A673 (cell line): ENCODE measurements around the gene RAB3IL1. TPM values are rescaled to one million over a fixed set of nuclear protein-coding genes. Genes with fewer than 3 reads are reported as not detected.

Experiments
- BruUV-seq: library from RNA; stranded (reverse); fragments of 400-500 nt; replicated peaks from 2 replicates; lab custom pipeline; 2021; lab: Mats Ljungman, UMichigan
- CTCF ChIA-PET: fragments of 300-600 bp; sonication (Branson Sonifier 250); formaldehyde crosslinking; loops from one replicate; lab custom pipeline; 2022; ENCODE audit warnings: antibody characterized with exemption; lab: Charles Lee
- POLR2A ChIA-PET: fragments of 300-600 bp; sonication (Branson Sonifier 250); formaldehyde crosslinking; loops from one replicate; lab custom pipeline; 2022; ENCODE audit warnings: antibody characterized with exemption; ENCODE audit not compliant: low non-redundant PET; lab: Charles Lee
- DNase-seq: peaks from one replicate; pipeline ENCODE4 v3.0.0-alpha.2; 2015; ENCODE audit warnings: low spot score
- H3K27ac ChIP-seq: fragments of 200-600 bp; sonication (generic); 2 replicates; pipeline ENCODE4 v1.5.1; 2016; ENCODE audit warnings: mixed run types, low read depth, mild to moderate bottlenecking, mixed read lengths, antibody characterized with exemption, low read length; ENCODE audit not compliant: poor library complexity, severe bottlenecking
- H3K27me3 ChIP-seq: fragments of 200-600 bp; sonication (generic); replicated peaks from 2 replicates; pipeline ENCODE4 v1.6.1; 2017; ENCODE audit warnings: mixed run types, low read depth, mild to moderate bottlenecking, mixed read lengths, antibody characterized with exemption, low read length; ENCODE audit not compliant: insufficient read depth, poor library complexity
- H3K36me3 ChIP-seq: fragments of 200-600 bp; sonication (generic); 2 replicates; pipeline ENCODE4 v1.6.1; 2016; ENCODE audit warnings: mixed run types, mild to moderate bottlenecking, mixed read lengths, antibody characterized with exemption, low read length; ENCODE audit not compliant: insufficient read depth, poor library complexity, severe bottlenecking
- H3K4me1 ChIP-seq: fragments of 200-600 bp; sonication (generic); 2 replicates; pipeline ENCODE4 v1.6.1; 2017; ENCODE audit warnings: mixed run types, mild to moderate bottlenecking, mixed read lengths, antibody characterized with exemption, low read length; ENCODE audit not compliant: insufficient read depth, poor library complexity, severe bottlenecking
- H3K4me3 ChIP-seq: fragments of 200-600 bp; sonication (generic); 2 replicates; pipeline ENCODE4 v1.5.1; 2016; ENCODE audit warnings: low read depth, mixed run types, mild to moderate bottlenecking, mixed read lengths, low read length; ENCODE audit not compliant: poor library complexity, severe bottlenecking
- H3K9me3 ChIP-seq: fragments of 200-600 bp; sonication (generic); 2 replicates; pipeline ENCODE4 v1.6.1; 2016; ENCODE audit warnings: mixed run types, low read depth, mild to moderate bottlenecking, mixed read lengths, antibody characterized with exemption, low read length; ENCODE audit not compliant: poor library complexity, severe bottlenecking
- CTCF ChIP-seq: fragments of 300-800, 200-600 bp; sonication (generic); conservative IDR thresholded peaks from 2 replicates; pipeline ENCODE4 v1.5.1; 2017; ENCODE audit warnings: low read depth, mild to moderate bottlenecking, antibody characterized with exemption, low read length, moderate library complexity, mixed read lengths
- EZH2 ChIP-seq: fragments of 200-600 bp; sonication (generic); IDR thresholded peaks from 2 replicates; pipeline ENCODE4 v1.6.1; 2017; ENCODE audit warnings: borderline replicate concordance, low read depth, mild to moderate bottlenecking, mixed read lengths, antibody characterized with exemption, low read length; ENCODE audit not compliant: poor library complexity, severe bottlenecking
- intact Hi-C: fragments of 100-400 bp; cut with micrococcal nuclease; formaldehyde crosslinking; loops from one replicate; pipeline ENCODE4 v1.10.0; 2022; ENCODE audit not compliant: unreplicated experiment
- total RNA-seq: library from RNA; stranded (reverse); gene quantifications from 2 replicates; pipeline ENCODE4 v1.2.3, GENCODE V29; 2021

The RAB3IL1 gene
- total RNA-seq, 1 experiment from 2014 or later, result 21.9 TPM

GRCh38 chr11:61921446-61921845, 4.1 kb upstream of the RAB3IL1 start:
- no TSS peak for BruUV-seq
- TF ChIP-seq EZH2 (no peak), CTCF (no peak)

GRCh38 chr11:61919705-61920631, 2.6 kb upstream of the RAB3IL1 start:
- TF ChIP-seq CTCF, result no peak
- no peak for TF ChIP-seq EZH2
- no TSS peak for BruUV-seq
- CTCF ChIA-PET, result no interaction called here
- no peaks in the 10 kb centered on the region for H3K27me3 ChIP-seq
- intact Hi-C loops, result no loop called here
- peaks cover 38% of the 10 kb centered on the region for H3K4me1 ChIP-seq
- POLR2A ChIA-PET, result no interaction called here
- no peak overlapping the region for H3K27ac ChIP-seq
- no peaks in the 10 kb centered on the region for H3K36me3 ChIP-seq
- DNase-seq, result no peak
- H3K4me3 ChIP-seq, result no peak overlapping the region
- H3K9me3 ChIP-seq, result no peaks in the 10 kb centered on the region

More at GRCh38 chr11:61921446-61921845, 4.1 kb upstream of the RAB3IL1 start:
- peak overlapping the region; percentile 79 for H3K27ac ChIP-seq
- POLR2A ChIA-PET, result no interaction called here
- H3K4me3 ChIP-seq, result no peak overlapping the region
- no peaks in the 10 kb centered on the region for H3K36me3 ChIP-seq
- no peaks in the 10 kb centered on the region for H3K27me3 ChIP-seq
- no peaks in the 10 kb centered on the region for H3K9me3 ChIP-seq
- intact Hi-C loops, result no loop called here
- DNase-seq, result no peak
- CTCF ChIA-PET, result no interaction called here
- H3K4me1 ChIP-seq, result peaks cover 43% of the 10 kb centered on the region

GRCh38 chr11:61918938-61919704, 1.8 kb upstream of the RAB3IL1 start:
- Histone ChIP-seq H3K4me3 (no peak overlapping the region), H3K9me3 (no peaks in the 10 kb centered on the region), H3K27ac (no peak overlapping the region), H3K36me3 (no peaks in the 10 kb centered on the region), H3K27me3 (no peaks in the 10 kb centered on the region), H3K4me1 (peaks cover 36% of the 10 kb centered on the region)
- TF ChIP-seq EZH2 (no peak), CTCF (no peak)
- ChIA-PET POLR2A (no interaction called here), CTCF (no interaction called here)
- intact Hi-C loops, result no loop called here
- no peak for DNase-seq
- BruUV-seq, result no TSS peak
